ENCODE measurements around the gene RASL10B. TPM values are rescaled to one million over a fixed set of nuclear protein-coding genes. Genes with fewer than 3 reads are reported as not detected.

Gene RASL10B
- total and polyA plus RNA-seq, 10 donors, result 0.09 to 0.74 (median 0.29) TPM; not detected in 1

DNA sequence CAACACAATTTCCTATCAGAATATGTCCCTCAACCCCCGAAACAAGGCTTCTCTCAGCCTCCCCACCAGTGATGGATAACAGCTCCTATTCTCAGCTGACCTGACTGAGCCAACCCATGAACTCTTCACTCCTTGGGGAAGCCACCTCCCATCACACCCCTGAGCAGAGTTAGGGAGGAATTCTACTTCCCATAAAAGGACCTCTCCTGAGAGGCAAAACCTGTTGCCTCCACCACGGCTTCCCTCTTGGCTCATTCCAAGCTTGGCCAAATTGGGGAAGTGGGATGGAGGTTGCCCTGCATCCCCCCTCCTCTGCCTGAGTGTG lies 5.7 kb upstream of the RASL10B start:
- TF ChIP-seq, protein P1, sequence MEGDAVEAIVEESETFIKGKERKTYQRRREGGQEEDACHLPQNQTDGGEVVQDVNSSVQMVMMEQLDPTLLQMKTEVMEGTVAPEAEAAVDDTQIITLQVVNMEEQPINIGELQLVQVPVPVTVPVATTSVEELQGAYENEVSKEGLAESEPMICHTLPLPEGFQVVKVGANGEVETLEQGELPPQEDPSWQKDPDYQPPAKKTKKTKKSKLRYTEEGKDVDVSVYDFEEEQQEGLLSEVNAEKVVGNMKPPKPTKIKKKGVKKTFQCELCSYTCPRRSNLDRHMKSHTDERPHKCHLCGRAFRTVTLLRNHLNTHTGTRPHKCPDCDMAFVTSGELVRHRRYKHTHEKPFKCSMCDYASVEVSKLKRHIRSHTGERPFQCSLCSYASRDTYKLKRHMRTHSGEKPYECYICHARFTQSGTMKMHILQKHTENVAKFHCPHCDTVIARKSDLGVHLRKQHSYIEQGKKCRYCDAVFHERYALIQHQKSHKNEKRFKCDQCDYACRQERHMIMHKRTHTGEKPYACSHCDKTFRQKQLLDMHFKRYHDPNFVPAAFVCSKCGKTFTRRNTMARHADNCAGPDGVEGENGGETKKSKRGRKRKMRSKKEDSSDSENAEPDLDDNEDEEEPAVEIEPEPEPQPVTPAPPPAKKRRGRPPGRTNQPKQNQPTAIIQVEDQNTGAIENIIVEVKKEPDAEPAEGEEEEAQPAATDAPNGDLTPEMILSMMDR (IDR thresholded peaks at IDR 0.05 in 8 of 11, conservative IDR thresholded peaks at IDR 0.05 in 3 of 11), result no peak
- TF ChIP-seq POLR2AphosphoS5 (IDR thresholded peaks at IDR 0.05), result no peak
- no peak for TF ChIP-seq POLR2A (IDR thresholded peaks at IDR 0.05)
- WGBS, 5 donors, result 65 to 83% (median 78%) methylated on average over 2 of the region's 2 CpGs
- Histone ChIP-seq H3K27ac (peak overlapping the region in 2 of 8 donors; percentile 8 to 45), H3K9me3 (no peaks in the 10 kb centered on the region), H3K4me3 (no peak overlapping the region), H3K4me1 (peaks cover 0 to 9% (median 2%) of the 10 kb centered on the region in 6 donors), H3K27me3 (replicated peaks in 1 of 7) (no peaks in the 10 kb centered on the region), H3K36me3 (peaks cover 8 to 86% (median 52%) of the 10 kb centered on the region in 6 donors)
- intact Hi-C loops (cut with DNase I; ENCODE audit: low total_unique reads), result no loop called here
- DNase-seq, result no peak

DNA sequence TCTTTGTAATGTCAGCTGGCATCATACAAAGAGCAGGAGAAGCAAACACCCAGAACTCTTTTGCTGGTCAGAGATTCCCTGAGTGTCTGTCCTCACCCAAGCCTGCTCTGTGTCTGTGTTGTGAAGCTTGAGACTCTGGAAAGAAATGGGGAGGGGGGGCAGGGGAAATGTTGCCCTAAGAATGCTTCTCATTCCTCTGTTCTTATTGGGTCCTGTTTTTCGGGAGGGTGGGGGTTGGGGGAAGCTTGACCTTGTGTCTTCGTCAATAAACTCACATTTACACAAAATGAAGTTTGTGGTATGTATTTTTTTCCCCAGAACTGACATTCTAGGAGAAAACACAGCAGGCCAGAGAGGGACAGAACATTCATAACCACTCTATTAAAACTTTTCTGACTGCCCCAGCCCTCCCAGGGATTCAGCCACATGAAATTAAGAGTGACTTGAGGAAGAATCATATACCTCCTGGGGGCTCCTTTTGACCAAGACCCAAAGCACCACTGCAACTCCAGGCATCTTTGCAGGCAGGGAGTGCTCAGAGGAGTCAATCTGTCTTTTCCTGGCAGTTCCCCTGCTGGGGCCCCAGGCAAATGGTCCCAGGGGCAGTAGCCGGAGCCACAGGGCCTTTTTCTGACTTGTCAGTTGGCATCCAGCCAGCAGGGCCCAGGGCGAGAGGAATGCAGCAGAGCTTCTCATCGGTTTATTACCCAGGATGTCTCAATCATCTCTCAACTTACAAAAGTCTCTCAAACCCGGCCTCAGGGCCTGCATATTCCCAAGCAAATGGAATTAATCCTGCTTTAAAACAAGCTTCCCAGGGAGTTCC lies 5.1 kb upstream of the RASL10B start:
- Histone ChIP-seq H3K27ac (peak overlapping the region in 4 of 8 donors; percentile 6 to 45 (median 9)), H3K27me3 (replicated peaks in 1 of 7) (peaks cover 0 to 6% (median 0%) of the 10 kb centered on the region in 7 donors), H3K36me3 (peaks cover 8 to 80% (median 49%) of the 10 kb centered on the region in 6 donors), H3K4me3 (no peak overlapping the region), H3K4me1 (peaks cover 5 to 15% (median 8%) of the 10 kb centered on the region in 6 donors), H3K9me3 (no peaks in the 10 kb centered on the region)
- DNase-seq, result no peak
- WGBS, 5 donors, result 54 to 85% (median 70%) methylated on average over 5 to 6 of the region's 6 CpGs
- intact Hi-C loops (cut with DNase I; ENCODE audit: low total_unique reads), result no loop called here
- TF ChIP-seq, protein P1 (IDR thresholded peaks at IDR 0.05 in 8 of 11, conservative IDR thresholded peaks at IDR 0.05 in 3 of 11), result no peak
- TF ChIP-seq POLR2A (IDR thresholded peaks at IDR 0.05) (no peak), POLR2AphosphoS5 (IDR thresholded peaks at IDR 0.05) (no peak)

DNA sequence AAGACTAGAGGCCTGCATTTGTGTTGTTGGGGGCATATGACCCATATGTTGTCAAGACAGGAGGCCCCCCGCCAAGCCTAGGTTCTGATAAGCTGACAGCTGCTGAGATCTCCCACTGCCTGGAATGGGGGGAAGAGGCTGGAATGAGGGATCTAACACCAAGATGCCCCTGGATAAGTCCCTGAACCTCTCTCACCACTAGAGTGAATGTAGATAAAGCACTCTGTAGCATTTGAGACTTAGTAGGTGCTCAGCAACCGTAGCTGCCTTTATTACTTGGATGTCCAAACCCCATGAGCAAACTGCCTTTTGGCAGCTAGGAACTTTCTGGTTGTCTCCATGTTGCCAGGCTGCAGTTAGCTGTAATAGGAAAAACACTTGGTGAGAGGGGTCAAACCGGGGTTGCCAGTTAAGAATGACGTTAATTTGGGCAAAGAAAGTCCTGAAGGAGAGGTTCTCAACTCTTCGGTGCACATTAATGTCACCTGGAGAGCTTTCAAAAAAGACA lies 4.4 kb upstream of the RASL10B start:
- no peak for TF ChIP-seq POLR2AphosphoS5 (IDR thresholded peaks at IDR 0.05)
- TF ChIP-seq POLR2A (IDR thresholded peaks at IDR 0.05), result no peak
- TF ChIP-seq, protein P1 (IDR thresholded peaks at IDR 0.05 in 8 of 11, conservative IDR thresholded peaks at IDR 0.05 in 3 of 11), result no peak
- Histone ChIP-seq H3K9me3 (no peaks in the 10 kb centered on the region), H3K4me1 (peaks cover 5 to 21% (median 10%) of the 10 kb centered on the region in 6 donors), H3K36me3 (peaks cover 8 to 73% (median 43%) of the 10 kb centered on the region in 6 donors), H3K27me3 (replicated peaks in 1 of 7) (peaks cover 0 to 12% (median 0%) of the 10 kb centered on the region in 7 donors), H3K4me3 (no peak overlapping the region), H3K27ac (peak overlapping the region in 3 of 8 donors; percentile 8 to 45 (median 10))
- 82 to 91% (median 87%) methylated on average over 4 to 5 of the region's 5 CpGs for WGBS, 5 donors
- intact Hi-C loops (cut with DNase I; ENCODE audit: low total_unique reads), result no loop called here
- no peak for DNase-seq

DNA sequence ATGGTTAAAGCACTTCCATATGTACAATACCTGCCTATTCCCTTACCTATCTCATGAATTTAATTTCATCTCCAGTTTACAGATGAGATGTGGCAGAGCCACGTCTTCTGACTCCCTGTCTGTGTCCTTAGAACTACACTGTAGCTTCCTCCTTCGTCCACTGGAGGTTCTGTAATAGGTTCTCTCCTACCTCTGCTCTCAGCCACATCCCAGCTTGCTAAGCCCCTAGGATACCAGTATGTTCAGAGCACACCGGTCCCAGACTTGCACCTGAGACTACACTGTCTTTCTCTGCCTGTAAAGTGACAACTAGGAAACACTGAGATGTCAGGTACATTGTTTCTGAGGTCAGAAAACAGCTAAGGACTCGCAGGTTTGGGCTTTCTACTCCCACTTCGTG lies 3.8 kb upstream of the RASL10B start:
- DNase-seq, result no peak
- WGBS, 5 donors, result 85 to 92% (median 89%) methylated on average over 5 of the region's 5 CpGs
- intact Hi-C loops (cut with DNase I; ENCODE audit: low total_unique reads), result no loop called here
- TF ChIP-seq POLR2AphosphoS5 (IDR thresholded peaks at IDR 0.05) (no peak), POLR2A (IDR thresholded peaks at IDR 0.05) (no peak)
- TF ChIP-seq, protein P1 (IDR thresholded peaks at IDR 0.05 in 8 of 11, conservative IDR thresholded peaks at IDR 0.05 in 3 of 11), result no peak
- no peak overlapping the region for H3K27ac ChIP-seq
- no peak overlapping the region for H3K4me3 ChIP-seq
- peaks cover 5 to 26% (median 10%) of the 10 kb centered on the region in 6 donors for H3K4me1 ChIP-seq
- H3K9me3 ChIP-seq, result no peaks in the 10 kb centered on the region
- peaks cover 0 to 18% (median 0%) of the 10 kb centered on the region in 7 donors for H3K27me3 ChIP-seq (replicated peaks in 1 of 7)
- peaks cover 8 to 67% (median 42%) of the 10 kb centered on the region in 6 donors for H3K36me3 ChIP-seq
